IPS-18c (cell line): Measurements from ENCODE around the gene NISCH.
A peak's percentile ranks its signal among the peaks of the same experiment; 100 is the strongest.

Source experiments
- H3K4me3 ChIP-seq: 2 replicates; pipeline ENCODE4 v1.7.0; 2013; ENCODE audit warnings: low read depth, mild to moderate bottlenecking, low read length, moderate library complexity; ENCODE audit not compliant: insufficient read depth
- H3K9me3 ChIP-seq: one replicate; pipeline ENCODE4 v1.6.1; 2013; ENCODE audit warnings: mild to moderate bottlenecking, low read length, moderate library complexity; ENCODE audit not compliant: control insufficient read depth, insufficient read depth

The NISCH gene

GRCh38 chr3:52456169-52456799 lies 880 bp downstream of the NISCH start:
- H3K9me3 ChIP-seq: no peaks in the 10 kb centered on the region
- H3K4me3 ChIP-seq: peak overlapping the region; percentile 83

GRCh38 chr3:52456800-52457183 lies 1.4 kb downstream of the NISCH start:
- Histone ChIP-seq H3K9me3 (no peaks in the 10 kb centered on the region), H3K4me3 (peak overlapping the region; percentile 83)

DNA sequence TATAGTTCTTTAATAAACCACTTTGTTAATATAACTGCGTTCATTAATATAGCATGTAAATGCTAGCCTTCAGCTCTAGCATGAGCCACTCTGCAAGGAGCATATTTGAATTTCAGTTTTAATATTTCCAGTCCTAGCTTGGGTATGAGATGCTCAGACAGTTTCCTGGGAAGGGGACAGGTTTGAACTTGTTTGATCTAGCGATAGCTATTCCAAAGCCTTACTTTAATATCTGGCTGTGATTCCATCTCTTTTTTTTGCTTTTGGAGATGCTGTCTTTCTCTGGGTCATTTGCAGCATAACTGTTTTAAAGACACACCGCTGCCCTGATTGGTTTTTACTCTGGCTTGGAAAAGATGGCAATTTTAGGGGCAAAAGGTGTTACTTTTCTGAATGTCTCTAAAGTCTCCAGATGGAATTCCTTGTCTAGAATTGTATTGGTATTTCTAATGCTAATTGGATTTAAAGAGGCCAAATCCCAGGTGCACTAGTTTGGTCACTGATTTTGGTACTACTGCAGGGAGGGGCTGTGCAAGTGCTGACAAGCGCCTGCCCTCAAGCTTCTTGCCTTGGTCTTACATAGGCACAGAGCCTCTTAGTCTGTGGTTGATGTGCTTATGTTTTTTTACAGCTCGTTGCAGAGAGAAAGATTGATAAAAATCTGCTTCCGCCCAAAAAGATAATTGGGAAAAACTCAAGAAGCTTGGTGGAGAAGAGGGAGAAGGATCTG lies 2.8 kb downstream of the NISCH start:
- no peaks in the 10 kb centered on the region for H3K9me3 ChIP-seq
- H3K4me3 ChIP-seq: no peak overlapping the region

DNA sequence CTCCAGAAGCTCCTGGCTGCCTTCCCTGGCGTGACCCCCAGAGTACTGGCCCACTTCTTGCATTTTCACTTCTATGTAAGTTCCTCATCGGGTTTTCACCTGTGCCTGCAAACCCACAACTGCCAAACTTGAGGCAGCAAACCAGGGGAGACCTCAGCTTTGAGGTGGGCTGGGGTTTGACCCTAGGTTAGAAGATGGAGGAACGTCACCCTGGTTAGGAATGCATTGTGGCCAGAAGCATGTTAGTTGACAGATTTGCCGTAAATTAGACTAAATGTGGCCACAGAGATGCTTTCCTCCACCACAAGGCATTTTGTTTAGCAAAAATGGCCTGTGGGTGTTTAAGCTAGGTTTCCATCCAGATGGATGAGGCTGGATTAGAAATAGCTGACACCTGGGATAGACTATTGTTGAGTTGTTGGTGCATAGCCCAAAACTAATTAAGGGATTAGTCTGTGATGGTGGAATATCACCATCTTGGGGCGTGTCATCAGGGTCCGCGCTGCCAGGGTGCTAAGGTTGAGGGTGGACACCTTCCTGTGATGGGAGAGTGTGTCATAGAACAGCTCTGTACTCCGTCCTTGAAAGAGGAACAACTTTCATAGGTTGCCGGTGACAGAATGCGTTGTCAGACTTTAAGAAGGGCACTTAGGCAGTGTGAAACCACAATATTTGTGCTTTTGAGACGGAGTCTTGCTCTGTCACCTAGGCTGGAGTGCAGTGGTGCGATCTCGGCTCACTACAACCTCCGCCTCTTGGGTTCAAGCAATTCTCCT lies 3.6 kb downstream of the NISCH start:
- H3K9me3 ChIP-seq: no peaks in the 10 kb centered on the region
- no peak overlapping the region for H3K4me3 ChIP-seq

DNA sequence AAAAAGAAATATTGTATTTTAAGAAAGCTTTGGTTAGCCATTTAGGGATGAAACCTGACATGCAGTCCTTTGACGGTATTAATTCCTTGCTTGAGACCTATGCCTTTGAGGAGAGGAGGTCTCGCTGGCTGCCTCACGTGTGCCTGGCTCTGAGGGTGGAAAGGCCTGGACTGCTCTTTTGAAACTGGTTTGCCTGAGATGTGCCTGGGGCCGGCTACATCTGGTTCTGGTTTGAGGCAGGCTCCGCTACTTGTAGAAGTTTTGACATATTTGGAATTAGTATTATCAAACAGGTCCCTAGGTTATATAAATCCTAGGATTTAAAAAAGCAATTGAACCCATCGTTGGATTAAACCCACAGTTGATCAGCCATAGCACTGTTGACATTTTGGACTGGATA lies 6.5 kb downstream of the NISCH start:
- no peak overlapping the region for H3K4me3 ChIP-seq
- no peaks in the 10 kb centered on the region for H3K9me3 ChIP-seq

- Histone ChIP-seq H3K4me3 (no peak overlapping the region), H3K9me3 (no peaks in the 10 kb centered on the region)
Measured at GRCh38 chr3:52463416-52463815, 8.0 kb downstream of the NISCH start.

DNA sequence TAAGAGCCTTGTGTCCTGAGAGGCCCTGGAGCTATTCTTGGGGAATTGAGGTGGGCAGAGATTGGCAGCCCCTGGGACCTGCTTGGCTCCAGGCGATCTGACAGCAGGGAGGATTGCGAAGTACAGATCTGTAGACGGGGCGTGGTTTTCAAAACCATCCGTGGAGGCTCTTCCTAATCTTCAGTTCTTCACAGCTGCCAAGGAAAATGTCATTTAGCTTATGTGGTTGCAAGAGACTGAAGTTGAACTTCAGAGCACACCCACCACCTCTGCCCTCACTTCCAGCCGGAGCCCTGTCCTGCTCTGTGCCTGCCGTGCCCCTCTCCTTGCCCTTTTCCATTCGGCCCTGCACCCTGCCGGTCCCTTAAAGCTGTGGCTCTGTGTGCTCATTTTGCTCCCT lies 12.9 kb downstream of the NISCH start:
- Histone ChIP-seq H3K4me3 (no peak overlapping the region), H3K9me3 (no peaks in the 10 kb centered on the region)

DNA sequence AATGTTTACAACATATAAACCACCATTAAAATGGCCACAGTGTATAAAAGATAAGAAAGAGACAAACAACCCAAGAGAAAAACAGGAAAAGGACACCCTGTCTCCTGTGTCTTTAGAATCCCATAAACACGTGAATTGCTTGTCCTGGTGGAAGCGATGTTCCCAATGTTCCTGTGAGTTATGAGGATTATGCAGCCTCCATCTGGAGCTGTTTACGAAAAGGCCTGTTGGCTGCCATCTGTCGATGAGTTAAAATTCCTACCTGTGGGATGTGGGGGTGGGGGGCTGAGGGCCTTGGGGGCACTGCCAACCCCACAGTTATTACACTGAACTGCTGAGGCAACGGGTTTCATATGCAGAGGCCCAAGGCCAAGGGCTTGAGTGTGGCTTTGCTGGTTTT lies 13.6 kb downstream of the NISCH start:
- no peaks in the 10 kb centered on the region for H3K9me3 ChIP-seq
- no peak overlapping the region for H3K4me3 ChIP-seq

DNA sequence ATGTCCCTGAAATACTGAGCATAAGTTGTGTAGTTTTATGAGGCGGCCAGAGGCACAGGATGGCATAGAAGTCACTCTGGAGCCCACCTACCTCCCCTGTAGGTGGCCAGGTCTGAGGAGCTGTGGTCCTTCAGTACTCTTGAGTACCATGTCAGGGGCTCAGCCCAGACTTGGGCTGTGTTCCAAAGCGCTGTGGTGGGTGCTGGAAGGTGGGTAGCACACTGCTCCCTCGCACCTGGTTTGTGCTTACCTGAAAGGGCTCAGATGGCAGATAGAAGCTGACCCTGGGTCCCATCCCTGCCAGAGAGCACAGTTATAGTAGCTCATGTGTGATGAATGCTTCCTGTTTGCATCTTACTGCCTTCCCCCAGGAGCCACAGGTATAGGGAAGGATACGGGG lies 15.5 kb downstream of the NISCH start:
- Histone ChIP-seq H3K4me3 (no peak overlapping the region), H3K9me3 (no peaks in the 10 kb centered on the region)

DNA sequence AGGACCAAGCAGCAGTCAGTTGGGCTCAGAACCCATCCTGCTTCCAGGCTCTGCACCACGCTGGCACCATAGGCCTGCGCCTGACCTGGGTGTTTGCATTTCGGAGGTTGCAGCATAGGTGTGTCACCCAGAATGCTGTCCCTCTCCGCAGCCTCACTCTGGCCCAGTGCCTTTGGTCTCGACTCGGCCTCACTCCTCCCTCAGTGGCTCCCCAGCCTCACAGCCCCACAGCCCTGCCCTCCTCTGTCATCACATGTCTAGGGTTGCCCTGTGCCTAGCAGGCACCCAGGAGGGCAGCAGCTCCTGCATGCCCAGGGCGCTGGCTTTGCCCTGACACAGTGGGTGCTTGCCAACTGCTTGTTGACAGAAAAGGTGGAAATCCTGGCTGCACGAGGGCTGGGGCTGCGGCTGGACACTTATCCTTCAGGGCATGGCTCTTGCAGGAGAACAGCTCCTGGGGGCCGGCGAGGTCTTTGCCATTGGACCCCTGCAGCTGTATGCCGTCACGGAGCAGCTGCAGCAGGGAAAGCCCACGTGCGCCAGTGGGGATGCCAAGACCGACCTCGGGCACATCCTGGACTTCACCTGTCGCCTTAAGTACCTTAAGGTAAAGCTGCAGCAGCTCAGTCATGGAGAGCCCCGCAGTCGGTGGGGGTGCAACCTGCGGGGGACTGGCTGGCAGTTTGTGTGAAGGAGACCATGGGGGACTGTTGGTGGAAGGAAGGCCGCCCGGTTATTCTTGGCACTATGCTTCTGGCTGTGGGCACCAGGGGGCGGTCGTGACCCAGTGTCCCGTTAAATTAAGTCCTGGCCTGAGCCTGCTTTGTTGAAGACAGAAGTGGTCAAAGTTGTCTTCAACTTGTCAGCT lies 16.2 kb downstream of the NISCH start:
- H3K4me3 ChIP-seq: no peak overlapping the region
- H3K9me3 ChIP-seq: no peaks in the 10 kb centered on the region

GRCh38 chr3:52472239-52473000 lies 17.0 kb downstream of the NISCH start:
- H3K4me3 ChIP-seq: no peak overlapping the region
- H3K9me3 ChIP-seq: no peaks in the 10 kb centered on the region

GRCh38 chr3:52473026-52473425 lies 17.6 kb downstream of the NISCH start:
- no peaks in the 10 kb centered on the region for H3K9me3 ChIP-seq
- H3K4me3 ChIP-seq: no peak overlapping the region

DNA sequence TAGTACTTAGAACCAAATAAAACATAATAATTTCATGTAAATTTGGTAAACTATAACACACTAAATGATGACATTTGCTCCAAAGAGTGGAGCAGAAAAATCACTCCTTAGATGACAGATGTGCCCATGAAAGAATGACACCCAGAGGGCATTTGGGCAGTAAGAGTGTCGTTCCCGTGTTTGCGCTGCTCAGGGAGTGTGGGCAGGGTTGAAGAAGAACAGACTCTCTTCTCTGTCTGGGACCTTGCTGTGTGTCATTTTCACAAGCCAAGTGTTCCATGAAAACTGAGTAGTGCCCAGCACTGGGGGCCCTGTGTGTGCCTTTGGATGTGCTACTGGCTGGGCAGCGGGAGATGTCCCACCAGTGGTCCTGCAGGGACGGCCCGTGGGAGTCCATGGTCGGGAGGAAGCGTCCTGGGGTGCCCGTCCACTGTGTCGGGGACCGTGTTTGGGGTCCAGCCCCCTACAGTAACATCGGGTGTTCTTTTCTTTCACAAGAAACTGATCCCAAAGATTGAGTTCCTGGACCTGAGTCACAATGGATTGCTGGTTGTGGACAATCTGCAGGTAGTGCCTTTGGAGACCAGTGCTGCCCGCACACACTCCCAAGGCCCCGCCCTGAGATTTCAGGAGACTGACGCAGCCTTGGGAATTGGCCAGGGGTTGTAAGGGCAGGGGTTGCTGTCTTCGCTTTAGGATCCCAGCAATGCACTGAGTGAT lies 21.8 kb downstream of the NISCH start:
- H3K9me3 ChIP-seq: no peaks in the 10 kb centered on the region
- no peak overlapping the region for H3K4me3 ChIP-seq

GRCh38 chr3:52477796-52478095 lies 22.3 kb downstream of the NISCH start:
- Histone ChIP-seq H3K9me3 (no peaks in the 10 kb centered on the region), H3K4me3 (no peak overlapping the region)

DNA sequence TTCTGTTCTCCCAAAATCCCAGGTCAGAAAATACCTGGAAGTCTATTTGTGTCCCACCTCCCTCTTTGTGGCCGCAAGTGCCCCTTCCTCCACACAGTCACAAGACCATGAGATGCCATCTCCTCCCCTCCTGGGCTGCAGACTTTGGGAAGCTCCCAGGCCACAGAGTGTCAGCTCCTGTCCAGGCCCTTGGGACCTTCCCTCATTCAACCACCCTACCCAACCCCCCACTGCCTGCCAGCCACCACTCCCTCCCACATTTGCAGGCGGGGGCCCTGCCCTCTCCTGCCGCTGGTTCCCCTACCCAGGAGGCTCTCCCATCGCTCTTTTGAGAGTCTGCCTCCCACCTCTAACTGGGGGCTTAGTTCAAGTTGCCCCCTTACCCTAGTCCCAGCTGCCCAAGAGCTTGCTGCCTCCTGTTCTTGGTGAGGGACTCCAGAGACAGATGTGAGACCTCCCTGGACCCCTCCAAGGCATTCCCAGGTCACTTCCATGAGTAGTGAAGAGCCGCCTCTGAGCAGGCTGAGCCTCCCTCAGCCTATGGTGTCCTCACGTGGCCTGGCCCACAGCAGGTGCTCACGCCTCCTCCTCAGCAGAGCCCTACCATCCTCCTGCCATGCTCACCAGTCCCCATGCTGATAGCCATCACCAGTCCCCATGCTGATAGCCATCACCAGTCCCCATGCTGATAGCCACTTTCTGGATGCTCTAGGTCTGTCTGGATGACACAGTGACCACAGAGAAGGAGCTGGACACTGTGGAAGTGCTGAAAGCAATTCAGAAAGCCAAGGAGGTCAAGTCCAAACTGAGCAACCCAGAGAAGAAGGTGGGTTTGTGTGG lies 23.9 kb downstream of the NISCH start:
- no peak overlapping the region for H3K4me3 ChIP-seq
- no peaks in the 10 kb centered on the region for H3K9me3 ChIP-seq
